GM13976 (cell line): ENCODE data around the gene SASH1.

Experiments used
- DNase-seq: peaks from one replicate; pipeline ENCODE4 v3.0.0; 2012; ENCODE audit warnings: low spot score
- CTCF ChIP-seq: IDR thresholded peaks from 2 replicates; pipeline ENCODE4 v1.5.1; 2012; ENCODE audit warnings: borderline replicate concordance, mild to moderate bottlenecking; ENCODE audit not compliant: insufficient read depth; ENCODE audit errors: extremely low read depth, missing control alignments, control extremely low read depth
- in situ Hi-C: fragments of 300-500 bp; cut with MboI; formaldehyde crosslinking; loops from one replicate; pipeline ENCODE4 v1.12.0; 2022; ENCODE audit warnings: low sequenced_read_pairs, mixed read lengths, inconsistent platforms; ENCODE audit not compliant: unreplicated experiment

The SASH1 gene

GRCh38 chr6:148509800-148510581 lies 167.4 kb downstream of the SASH1 start:
- in situ Hi-C loops = no loop called here
- peak; percentile 61 for DNase-seq
- TF ChIP-seq CTCF = no peak

GRCh38 chr6:148513145-148514071 lies 170.8 kb downstream of the SASH1 start:
- in situ Hi-C loops = no loop called here
- no peak for DNase-seq
- TF ChIP-seq CTCF = no peak

- no peak for DNase-seq
- in situ Hi-C loops = no loop called here
- no peak for TF ChIP-seq CTCF
Measured at GRCh38 chr6:148514091-148514845, 171.6 kb downstream of the SASH1 start.

GRCh38 chr6:148516217-148516616 lies 173.6 kb downstream of the SASH1 start:
- in situ Hi-C loops = no loop called here
- TF ChIP-seq CTCF = no peak
- no peak for DNase-seq

- in situ Hi-C loops = no loop called here
- TF ChIP-seq CTCF = no peak
- DNase-seq = no peak
Measured at GRCh38 chr6:148516617-148517016, 174.0 kb downstream of the SASH1 start.

GRCh38 chr6:148517470-148517869 lies 174.8 kb downstream of the SASH1 start:
- no peak for TF ChIP-seq CTCF
- in situ Hi-C loops = no loop called here
- no peak for DNase-seq
